HUES6 (cell line): ENCODE measurements around the gene ADH6.

Experiments used
- H3K27ac ChIP-seq: 2 replicates; pipeline ENCODE4 v1.7.0; 2013; ENCODE audit warnings: low read depth, mild to moderate bottlenecking, low read length, inconsistent platforms
- H3K27me3 ChIP-seq: 2 replicates; pipeline ENCODE4 v1.6.1; 2013; ENCODE audit warnings: low read length; ENCODE audit not compliant: control insufficient read depth, insufficient read depth
- H3K36me3 ChIP-seq: 2 replicates; pipeline ENCODE4 v1.6.1; 2013; ENCODE audit warnings: low read length; ENCODE audit not compliant: control insufficient read depth, insufficient read depth
- H3K4me1 ChIP-seq: 2 replicates; pipeline ENCODE4 v1.6.1; 2013; ENCODE audit warnings: low read length; ENCODE audit not compliant: control insufficient read depth, insufficient read depth
- H3K4me3 ChIP-seq: 2 replicates; pipeline ENCODE4 v1.5.1; 2013; ENCODE audit warnings: low read depth, low read length
- H3K9ac ChIP-seq: one replicate; pipeline ENCODE4 v1.6.1; 2013; ENCODE audit warnings: mild to moderate bottlenecking, low read length
- H3K9me3 ChIP-seq: 2 replicates; pipeline ENCODE4 v1.6.1; 2013; ENCODE audit warnings: low read depth, low read length; ENCODE audit not compliant: control insufficient read depth, insufficient read depth

The ADH6 gene

GRCh38 chr4:99210789-99211188, 8.3 kb downstream of the ADH6 start:
- H3K27me3 ChIP-seq = no peaks in the 10 kb centered on the region
- no peak overlapping the region for H3K27ac ChIP-seq
- no peak overlapping the region for H3K9ac ChIP-seq
- no peaks in the 10 kb centered on the region for H3K9me3 ChIP-seq
- H3K36me3 ChIP-seq = no peaks in the 10 kb centered on the region
- peaks cover 6% of the 10 kb centered on the region; the same call in 1 of the 2 replicates for H3K4me1 ChIP-seq
- H3K4me3 ChIP-seq = no peak overlapping the region

- H3K4me1 ChIP-seq = peaks cover 14% of the 10 kb centered on the region
- no peak overlapping the region for H3K27ac ChIP-seq
- H3K27me3 ChIP-seq = no peaks in the 10 kb centered on the region
- H3K36me3 ChIP-seq = no peaks in the 10 kb centered on the region
- H3K4me3 ChIP-seq = no peak overlapping the region
- H3K9me3 ChIP-seq = no peaks in the 10 kb centered on the region
- H3K9ac ChIP-seq = no peak overlapping the region
Measured at GRCh38 chr4:99209671-99210070, 9.4 kb downstream of the ADH6 start.

- Histone ChIP-seq H3K27ac (no peak overlapping the region), H3K36me3 (no peaks in the 10 kb centered on the region), H3K9me3 (no peaks in the 10 kb centered on the region), H3K27me3 (no peaks in the 10 kb centered on the region), H3K9ac (no peak overlapping the region), H3K4me3 (no peak overlapping the region), H3K4me1 (peaks cover 14% of the 10 kb centered on the region)
Measured at GRCh38 chr4:99208719-99209075, 10.3 kb downstream of the ADH6 start.

GRCh38 chr4:99207911-99208718, 10.9 kb downstream of the ADH6 start:
- H3K9me3 ChIP-seq = no peaks in the 10 kb centered on the region
- peaks cover 14% of the 10 kb centered on the region for H3K4me1 ChIP-seq
- H3K27ac ChIP-seq = no peak overlapping the region
- no peak overlapping the region for H3K9ac ChIP-seq
- no peaks in the 10 kb centered on the region for H3K36me3 ChIP-seq
- H3K27me3 ChIP-seq = no peaks in the 10 kb centered on the region
- no peak overlapping the region for H3K4me3 ChIP-seq

- Histone ChIP-seq H3K9me3 (no peaks in the 10 kb centered on the region), H3K27me3 (no peaks in the 10 kb centered on the region), H3K4me1 (peaks cover 14% of the 10 kb centered on the region), H3K36me3 (no peaks in the 10 kb centered on the region), H3K9ac (no peak overlapping the region), H3K27ac (no peak overlapping the region), H3K4me3 (0 out of 2 replicates have a peak overlapping the region, but pooled peaks have one; percentile 9)
Measured at GRCh38 chr4:99207069-99207743, 11.8 kb downstream of the ADH6 start.

- peaks cover 14% of the 10 kb centered on the region for H3K4me1 ChIP-seq
- no peak overlapping the region for H3K9ac ChIP-seq
- H3K4me3 ChIP-seq = no peak overlapping the region
- no peak overlapping the region for H3K27ac ChIP-seq
- no peaks in the 10 kb centered on the region for H3K36me3 ChIP-seq
- no peaks in the 10 kb centered on the region for H3K27me3 ChIP-seq
- H3K9me3 ChIP-seq = no peaks in the 10 kb centered on the region
Measured at GRCh38 chr4:99205153-99205979, 13.7 kb downstream of the ADH6 start.

- Histone ChIP-seq H3K9ac (no peak overlapping the region), H3K9me3 (no peaks in the 10 kb centered on the region; the same call in 1 of the 2 replicates)
Measured at GRCh38 chr4:99202536-99202935, 16.5 kb downstream of the ADH6 start.

GRCh38 chr4:99202094-99202493, 17.0 kb downstream of the ADH6 start:
- H3K4me1 ChIP-seq = peaks cover 9% of the 10 kb centered on the region
- H3K9me3 ChIP-seq = no peaks in the 10 kb centered on the region; the same call in 1 of the 2 replicates
- no peaks in the 10 kb centered on the region for H3K27me3 ChIP-seq
- no peak overlapping the region for H3K4me3 ChIP-seq
- H3K27ac ChIP-seq = no peak overlapping the region
- no peaks in the 10 kb centered on the region; the same call in 1 of the 2 replicates for H3K36me3 ChIP-seq
- no peak overlapping the region for H3K9ac ChIP-seq

More at GRCh38 chr4:99202536-99202935, 16.5 kb downstream of the ADH6 start:
- Histone ChIP-seq H3K4me3 (no peak overlapping the region), H3K27me3 (no peaks in the 10 kb centered on the region), H3K27ac (no peak overlapping the region), H3K4me1 (peaks cover 13% of the 10 kb centered on the region), H3K36me3 (no peaks in the 10 kb centered on the region; the same call in 1 of the 2 replicates)

- Histone ChIP-seq H3K9ac (no peak overlapping the region), H3K27me3 (no peaks in the 10 kb centered on the region), H3K4me1 (peaks cover 8% of the 10 kb centered on the region; the same call in 1 of the 2 replicates), H3K27ac (no peak overlapping the region), H3K9me3 (no peaks in the 10 kb centered on the region; the same call in 1 of the 2 replicates), H3K36me3 (no peaks in the 10 kb centered on the region; the same call in 1 of the 2 replicates), H3K4me3 (no peak overlapping the region)
Measured at GRCh38 chr4:99201690-99202089, 17.4 kb downstream of the ADH6 start.

- Histone ChIP-seq H3K27me3 (no peaks in the 10 kb centered on the region), H3K9me3 (no peaks in the 10 kb centered on the region; the same call in 1 of the 2 replicates), H3K4me3 (no peak overlapping the region), H3K36me3 (no peaks in the 10 kb centered on the region; the same call in 1 of the 2 replicates), H3K9ac (no peak overlapping the region), H3K4me1 (peaks cover 5% of the 10 kb centered on the region; the same call in 1 of the 2 replicates), H3K27ac (no peak overlapping the region)
Measured at GRCh38 chr4:99200138-99200537, 18.9 kb downstream of the ADH6 start.
